HCT116 (cell line): ENCODE data around the gene CHST10.

Experiments
- EZH2 ChIP-seq: fragments of 200-600 bp; sonication (generic); IDR thresholded peaks from 2 replicates; pipeline ENCODE4 v1.6.1; 2017; ENCODE audit warnings: antibody characterized with exemption, mixed run types
- POLR2A ChIP-seq: IDR thresholded peaks from 2 replicates; pipeline ENCODE4 v1.7.0; 2011; ENCODE audit warnings: borderline replicate concordance; ENCODE audit not compliant: insufficient read depth, insufficient read length; ENCODE audit errors: extremely low read depth
- POLR2AphosphoS5 ChIP-seq: IDR thresholded peaks from 2 replicates; pipeline ENCODE4 v1.6.1; 2011; ENCODE audit warnings: mild to moderate bottlenecking, low read depth, low read length, moderate library complexity
- RAD21 ChIP-seq: IDR thresholded peaks from 2 replicates; pipeline ENCODE4 v1.6.1; 2012; ENCODE audit warnings: low read depth, mild to moderate bottlenecking
- ZFX ChIP-seq: fragments of 450-650 bp; IDR thresholded peaks from 2 replicates; pipeline ENCODE4 v1.6.1; 2017
- TF ChIP-seq, protein P1 (sequence below), 3 experiments: fragments of 200-600 bp in 1 of 3; sonication (generic) in 1 of 3; IDR thresholded peaks in 2 of 3; conservative IDR thresholded peaks in 1 of 3; 2 replicates each; pipeline ENCODE4 v1.5.1; 2012 to 2017; ENCODE audit warnings: low read depth in 2 of 3, low read length in 2 of 3, antibody characterized with exemption in 1 of 3, borderline replicate concordance in 1 of 3, control low read depth in 1 of 3, mild to moderate bottlenecking in 1 of 3, mixed read lengths in 1 of 3, mixed run types in 1 of 3, moderate library complexity in 1 of 3; ENCODE audit not compliant: insufficient read depth in 1 of 3

DNA sequence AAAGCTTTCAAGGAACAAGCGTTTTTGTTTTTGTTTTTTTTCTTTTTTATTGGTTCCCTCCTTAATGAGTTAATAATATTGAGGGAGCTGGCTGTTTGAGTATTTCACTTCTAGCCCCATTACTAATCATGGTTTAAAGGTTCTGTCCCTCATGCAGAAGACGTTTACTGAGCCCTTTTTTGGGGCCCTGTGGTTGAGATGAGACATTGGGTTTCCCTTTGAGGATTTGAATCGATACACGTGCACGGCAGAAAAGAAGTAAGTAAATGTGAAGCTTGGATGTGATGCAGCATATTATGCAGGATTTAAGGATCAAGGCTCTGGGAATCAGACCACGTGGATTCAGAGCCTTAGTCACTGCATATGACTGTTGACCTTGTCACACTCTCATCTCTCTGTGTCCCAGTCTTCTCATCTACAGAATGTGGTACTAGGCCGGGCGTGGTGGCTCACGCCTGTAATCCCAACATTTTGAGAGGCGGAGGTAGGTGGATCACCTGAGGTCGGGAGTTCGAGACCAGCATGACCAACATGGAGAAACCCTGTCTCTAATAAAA lies 1.0 kb upstream of the CHST10 start:
- TF ChIP-seq EZH2, result no peak
- TF ChIP-seq, protein P1, sequence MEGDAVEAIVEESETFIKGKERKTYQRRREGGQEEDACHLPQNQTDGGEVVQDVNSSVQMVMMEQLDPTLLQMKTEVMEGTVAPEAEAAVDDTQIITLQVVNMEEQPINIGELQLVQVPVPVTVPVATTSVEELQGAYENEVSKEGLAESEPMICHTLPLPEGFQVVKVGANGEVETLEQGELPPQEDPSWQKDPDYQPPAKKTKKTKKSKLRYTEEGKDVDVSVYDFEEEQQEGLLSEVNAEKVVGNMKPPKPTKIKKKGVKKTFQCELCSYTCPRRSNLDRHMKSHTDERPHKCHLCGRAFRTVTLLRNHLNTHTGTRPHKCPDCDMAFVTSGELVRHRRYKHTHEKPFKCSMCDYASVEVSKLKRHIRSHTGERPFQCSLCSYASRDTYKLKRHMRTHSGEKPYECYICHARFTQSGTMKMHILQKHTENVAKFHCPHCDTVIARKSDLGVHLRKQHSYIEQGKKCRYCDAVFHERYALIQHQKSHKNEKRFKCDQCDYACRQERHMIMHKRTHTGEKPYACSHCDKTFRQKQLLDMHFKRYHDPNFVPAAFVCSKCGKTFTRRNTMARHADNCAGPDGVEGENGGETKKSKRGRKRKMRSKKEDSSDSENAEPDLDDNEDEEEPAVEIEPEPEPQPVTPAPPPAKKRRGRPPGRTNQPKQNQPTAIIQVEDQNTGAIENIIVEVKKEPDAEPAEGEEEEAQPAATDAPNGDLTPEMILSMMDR (IDR thresholded peaks at IDR 0.05 in 2 of 3, conservative IDR thresholded peaks at IDR 0.05 in 1 of 3; ENCODE audit: borderline replicate concordance in 1 of 3, insufficient read depth in 1 of 3, low read depth in 2 of 3, low read length in 2 of 3), result no peak
- no peak for TF ChIP-seq ZFX
- no peak for TF ChIP-seq RAD21
- no peak for TF ChIP-seq POLR2A
- TF ChIP-seq POLR2AphosphoS5, result no peak
